Keratinocyte (primary cell): ENCODE measurements around the gene ZNF41. TPM values are rescaled to one million over a fixed set of nuclear protein-coding genes. Genes with fewer than 3 reads are reported as not detected.

Experiments used
- DNase-seq: peaks from one replicate; pipeline ENCODE4 v3.0.0-alpha.2; 2011; ENCODE audit warnings: low read depth, missing footprints, low spot score
- FAIRE-seq: peaks from 2 replicates; lab custom pipeline; 2011; peaks lifted over from hg19 to GRCh38; lab: Jason Lieb, UNC
- H2AFZ ChIP-seq: 2 replicates; pipeline ENCODE4 v1.6.0; 2012; ENCODE audit warnings: low read length, control low read depth, inconsistent platforms; ENCODE audit not compliant: control insufficient read depth
- H3K27ac ChIP-seq: 2 replicates; pipeline ENCODE4 v1.5.1; 2011; ENCODE audit warnings: low read length; ENCODE audit not compliant: control insufficient read depth, insufficient read depth
- H3K27me3 ChIP-seq: 3 replicates; pipeline ENCODE4 v1.6.0; 2011; ENCODE audit warnings: low read length; ENCODE audit not compliant: control insufficient read depth, insufficient read depth; ENCODE audit errors: extremely low read depth
- H3K36me3 ChIP-seq, 2 experiments: 2 replicates in 1 of 2; 3 replicates in 1 of 2; pipeline ENCODE4 v1.5.1; 2011; ENCODE audit warnings: low read length in 2 of 2, mild to moderate bottlenecking in 1 of 2; ENCODE audit not compliant: control insufficient read depth in 2 of 2, insufficient read depth in 2 of 2; ENCODE audit errors: extremely low read depth in 1 of 2
- H3K4me1 ChIP-seq: 3 replicates; pipeline ENCODE4 v1.5.1; 2011; ENCODE audit warnings: low read length; ENCODE audit not compliant: control insufficient read depth, insufficient read depth; ENCODE audit errors: extremely low read depth
- H3K4me2 ChIP-seq: 3 replicates; pipeline ENCODE4 v1.6.0; 2011; ENCODE audit warnings: low read depth, low read length; ENCODE audit not compliant: control insufficient read depth, insufficient read depth; ENCODE audit errors: extremely low read depth
- H3K4me3 ChIP-seq, 3 experiments: fragments of 200-600 bp in 1 of 3; sonication (generic) in 1 of 3; 2 replicates in 2 of 3; 3 replicates in 1 of 3; pipeline ENCODE4 v1.5.1; 2011 to 2016; ENCODE audit warnings: low read length in 3 of 3, mild to moderate bottlenecking in 3 of 3, control low read depth in 2 of 3, inconsistent platforms in 1 of 3, low read depth in 1 of 3, mixed read lengths in 1 of 3, mixed run types in 1 of 3, moderate library complexity in 1 of 3; ENCODE audit not compliant: control insufficient read depth in 2 of 3, insufficient read depth in 2 of 3; ENCODE audit errors: extremely low read depth in 1 of 3
- H3K79me2 ChIP-seq: 2 replicates; pipeline ENCODE4 v1.6.0; 2012; ENCODE audit warnings: low read length; ENCODE audit not compliant: control insufficient read depth, insufficient read depth
- H3K9ac ChIP-seq: 3 replicates; pipeline ENCODE4 v1.6.0; 2011; ENCODE audit warnings: low read length; ENCODE audit not compliant: control insufficient read depth, insufficient read depth; ENCODE audit errors: extremely low read depth
- H3K9me1 ChIP-seq: 3 replicates; pipeline ENCODE4 v1.6.0; 2011; ENCODE audit warnings: low read length; ENCODE audit not compliant: control insufficient read depth, insufficient read depth; ENCODE audit errors: extremely low read depth
- H3K9me3 ChIP-seq: 2 replicates; pipeline ENCODE4 v1.5.1; 2012; ENCODE audit warnings: low read depth, low read length; ENCODE audit not compliant: control insufficient read depth
- H4K20me1 ChIP-seq: 3 replicates; pipeline ENCODE4 v1.6.0; 2011; ENCODE audit warnings: low read length; ENCODE audit not compliant: control insufficient read depth, insufficient read depth; ENCODE audit errors: extremely low read depth
- CTCF ChIP-seq, 3 experiments: IDR thresholded peaks in 1 of 3; conservative IDR thresholded peaks in 1 of 3; optimal IDR thresholded peaks in 1 of 3; 2 replicates in 2 of 3; 3 replicates in 1 of 3; pipeline versions ENCODE3 to v1.5.1; 2011; ENCODE audit warnings: low read length in 3 of 3, mild to moderate bottlenecking in 3 of 3, moderate library complexity in 2 of 3, control low read depth in 1 of 3, inconsistent platforms in 1 of 3; ENCODE audit not compliant: insufficient read depth in 2 of 3; ENCODE audit errors: extremely low read depth in 1 of 3
- EZH2 ChIP-seq: IDR thresholded peaks from one replicate; pipeline ENCODE4 v1.6.1; 2012; ENCODE audit warnings: inconsistent platforms, mild to moderate bottlenecking, low read length, moderate library complexity
- dilution Hi-C: fragments of 300-500 bp; cut with MboI; formaldehyde crosslinking; loops from one replicate; pipeline ENCODE4 v1.7.0; 2020; ENCODE audit warnings: low sequenced_read_pairs; ENCODE audit not compliant: extremely low pct_ligation_motif_present
- polyA plus RNA-seq, 5 experiments: library from polyadenylated mRNA; depleted of rRNA in 3 of 5; stranded (reverse) in 3 of 5; stranded (forward) in 1 of 5; unstranded in 1 of 5; fragments of >200 nt; gene quantifications; 1 replicate in 1 of 5; 2 replicates in 3 of 5; 3 replicates in 1 of 5; pipeline versions ENCODE4 v1.2.1 to v1.2.3, GENCODE V29; 2011 to 2012; ENCODE audit warnings: missing spikeins in 2 of 5, low read depth in 1 of 5, low replicate concordance in 1 of 5

The ZNF41 gene
- polyA plus RNA-seq, 1 donor (not counting 4 experiments of a cell fraction or from before 2014, with no cell fraction given), result 5.0 TPM

DNA sequence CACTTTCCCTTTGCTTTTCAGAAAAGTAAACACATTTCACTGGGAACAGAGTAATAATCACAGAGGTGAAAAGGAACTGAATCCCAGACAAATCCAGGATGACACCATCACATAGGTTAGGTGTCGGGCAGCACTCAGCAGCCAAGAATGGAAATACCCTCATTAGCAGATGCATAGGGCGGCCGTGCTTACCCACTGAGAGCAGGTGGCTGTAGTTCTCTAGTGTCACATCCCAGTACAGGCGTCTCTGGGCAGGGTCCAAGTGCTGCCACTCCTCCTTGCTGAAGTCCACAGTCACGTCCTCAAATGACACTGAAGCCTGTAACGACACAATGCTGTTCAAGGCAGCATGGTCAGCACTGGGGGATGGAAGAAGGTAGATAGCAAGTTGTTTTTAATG is 26.9 kb downstream of the ZNF41 start:
- peaks cover 2% of the 10 kb centered on the region for H3K9me3 ChIP-seq
- no peak overlapping the region for H3K4me2 ChIP-seq
- H3K36me3 ChIP-seq, result peaks cover 0 to 1% of the 10 kb centered on the region in 2 experiments
- DNase-seq (no peak), FAIRE-seq (no peak)
- no peaks in the 10 kb centered on the region for H3K4me1 ChIP-seq
- H3K9me1 ChIP-seq, result no peaks in the 10 kb centered on the region
- no peaks in the 10 kb centered on the region for H3K79me2 ChIP-seq
- H3K27me3 ChIP-seq, result no peaks in the 10 kb centered on the region
- no peak overlapping the region for H3K9ac ChIP-seq
- no peaks in the 10 kb centered on the region for H4K20me1 ChIP-seq
- TF ChIP-seq CTCF (optimal IDR thresholded peaks at IDR 0.05 in 1 of 3, IDR thresholded peaks at IDR 0.05 in 1 of 3, conservative IDR thresholded peaks at IDR 0.05 in 1 of 3; ENCODE audit: extremely low read depth in 1 of 3, insufficient read depth in 2 of 3, low read length in 3 of 3), result no peak
- TF ChIP-seq EZH2, result no peak
- dilution Hi-C loops, result no loop called here
- no peak overlapping the region for H3K4me3 ChIP-seq
- H3K27ac ChIP-seq, result no peak overlapping the region
- H2AFZ ChIP-seq, result no peak overlapping the region

DNA sequence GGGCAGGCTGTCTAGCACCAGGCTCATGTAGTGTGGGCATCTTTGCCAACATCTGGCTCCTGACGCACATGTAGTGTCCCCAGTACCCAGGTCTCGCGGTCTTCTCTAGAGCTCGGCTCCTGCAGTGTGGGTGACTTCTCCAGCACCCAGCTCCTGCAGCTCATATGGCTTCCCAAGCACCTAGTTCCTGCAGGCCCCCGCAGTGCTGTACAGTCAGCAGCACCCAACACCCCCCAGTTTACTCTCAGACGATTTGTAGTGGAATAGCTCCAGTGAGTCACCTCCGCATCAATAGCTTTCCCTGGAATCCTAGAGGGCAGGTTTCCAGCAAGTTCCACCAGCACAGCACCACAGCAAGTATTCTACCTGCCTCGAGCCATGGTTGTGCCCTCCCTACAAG is 30.9 kb downstream of the ZNF41 start:
- Histone ChIP-seq H3K79me2 (no peaks in the 10 kb centered on the region), H3K9me1 (no peaks in the 10 kb centered on the region), H3K9me3 (peaks cover 13% of the 10 kb centered on the region), H3K27ac (no peak overlapping the region), H3K4me3 (no peak overlapping the region), H4K20me1 (no peaks in the 10 kb centered on the region), H2AFZ (no peak overlapping the region), H3K27me3 (no peaks in the 10 kb centered on the region), H3K4me2 (no peak overlapping the region), H3K9ac (no peak overlapping the region), H3K4me1 (no peaks in the 10 kb centered on the region), H3K36me3 (peaks cover 0 to 1% of the 10 kb centered on the region in 2 experiments)
- DNase-seq (no peak), FAIRE-seq (no peak)
- TF ChIP-seq EZH2 (no peak), CTCF (optimal IDR thresholded peaks at IDR 0.05 in 1 of 3, IDR thresholded peaks at IDR 0.05 in 1 of 3, conservative IDR thresholded peaks at IDR 0.05 in 1 of 3; ENCODE audit: extremely low read depth in 1 of 3, insufficient read depth in 2 of 3, low read length in 3 of 3) (no peak)
- dilution Hi-C loops, result no loop called here
